ENCODE data around the gene ALPL. TPM values are rescaled to one million over a fixed set of nuclear protein-coding genes. Genes with fewer than 3 reads are reported as not detected.
"Not testable (repeated sequence)": the region's sequence is repeated elsewhere in the genome, so short reads cannot be mapped to it uniquely, and the experiment has no call there.

Gene ALPL
- total RNA-seq, 1 experiment from 2014 or later: 4.8 TPM

DNA sequence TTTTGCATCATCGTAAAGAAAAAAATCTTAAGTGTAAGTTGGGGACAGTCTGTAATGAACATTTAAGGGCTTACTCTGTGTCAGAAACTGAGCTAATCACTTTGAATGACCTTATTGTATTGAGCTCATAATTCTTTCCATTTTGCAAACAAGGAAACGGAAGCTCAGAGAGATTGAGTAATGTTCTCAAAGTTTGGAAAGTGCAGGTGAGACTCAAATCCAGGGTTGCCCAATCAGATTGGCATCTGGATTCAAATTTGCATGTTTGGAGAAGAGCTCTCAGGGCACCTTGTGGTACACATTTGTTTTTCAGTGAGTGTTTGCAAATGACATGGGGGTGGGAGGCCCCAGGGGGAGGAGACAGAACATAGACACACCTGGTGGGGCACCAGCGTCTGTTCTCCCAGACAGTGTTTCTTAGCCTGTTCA lies 8.0 kb downstream of the ALPL start:
- ChIA-PET CTCF (interaction anchor here (1.2 kb wide), 1 partner anchor 8 kb away, joined by 3 read pairs; the partner anchor contains the start of gene ALPL), POLR2A (ENCODE audit: low non-redundant PET) (interaction anchor here (0.6 kb wide), 1 partner anchor 1751 kb away, joined by 4 read pairs; no protein-coding TSS in a partner anchor)
- no peak for DNase-seq (ENCODE audit: low spot score)
- H3K9me3 ChIP-seq (ENCODE audit: low read depth, low read length, poor library complexity, severe bottlenecking): no peaks in the 10 kb centered on the region
- no TSS peak for BruUV-seq (replicated peaks)
- H3K27me3 ChIP-seq (replicated peaks; ENCODE audit: insufficient read depth, low read depth, low read length, poor library complexity): no peaks in the 10 kb centered on the region
- H3K27ac ChIP-seq (ENCODE audit: low read depth, low read length, poor library complexity, severe bottlenecking): no peak overlapping the region
- H3K4me1 ChIP-seq (ENCODE audit: insufficient read depth, low read length, poor library complexity, severe bottlenecking): no peaks in the 10 kb centered on the region
- intact Hi-C loops (cut with micrococcal nuclease; ENCODE audit: unreplicated experiment): loop anchor here (10.0 kb wide), 1 partner anchor 282 kb away; no protein-coding TSS in a partner anchor
- no peak overlapping the region for H3K4me3 ChIP-seq (ENCODE audit: low read depth, low read length, poor library complexity, severe bottlenecking)
- no peaks in the 10 kb centered on the region for H3K36me3 ChIP-seq (ENCODE audit: insufficient read depth, low read length, poor library complexity, severe bottlenecking)
- TF ChIP-seq, protein P1, sequence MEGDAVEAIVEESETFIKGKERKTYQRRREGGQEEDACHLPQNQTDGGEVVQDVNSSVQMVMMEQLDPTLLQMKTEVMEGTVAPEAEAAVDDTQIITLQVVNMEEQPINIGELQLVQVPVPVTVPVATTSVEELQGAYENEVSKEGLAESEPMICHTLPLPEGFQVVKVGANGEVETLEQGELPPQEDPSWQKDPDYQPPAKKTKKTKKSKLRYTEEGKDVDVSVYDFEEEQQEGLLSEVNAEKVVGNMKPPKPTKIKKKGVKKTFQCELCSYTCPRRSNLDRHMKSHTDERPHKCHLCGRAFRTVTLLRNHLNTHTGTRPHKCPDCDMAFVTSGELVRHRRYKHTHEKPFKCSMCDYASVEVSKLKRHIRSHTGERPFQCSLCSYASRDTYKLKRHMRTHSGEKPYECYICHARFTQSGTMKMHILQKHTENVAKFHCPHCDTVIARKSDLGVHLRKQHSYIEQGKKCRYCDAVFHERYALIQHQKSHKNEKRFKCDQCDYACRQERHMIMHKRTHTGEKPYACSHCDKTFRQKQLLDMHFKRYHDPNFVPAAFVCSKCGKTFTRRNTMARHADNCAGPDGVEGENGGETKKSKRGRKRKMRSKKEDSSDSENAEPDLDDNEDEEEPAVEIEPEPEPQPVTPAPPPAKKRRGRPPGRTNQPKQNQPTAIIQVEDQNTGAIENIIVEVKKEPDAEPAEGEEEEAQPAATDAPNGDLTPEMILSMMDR (conservative IDR thresholded peaks at IDR 0.05; ENCODE audit: low read depth, low read length): no peak
- TF ChIP-seq EZH2 (IDR thresholded peaks at IDR 0.05; ENCODE audit: borderline replicate concordance, low read depth, low read length, poor library complexity, severe bottlenecking): no peak

DNA sequence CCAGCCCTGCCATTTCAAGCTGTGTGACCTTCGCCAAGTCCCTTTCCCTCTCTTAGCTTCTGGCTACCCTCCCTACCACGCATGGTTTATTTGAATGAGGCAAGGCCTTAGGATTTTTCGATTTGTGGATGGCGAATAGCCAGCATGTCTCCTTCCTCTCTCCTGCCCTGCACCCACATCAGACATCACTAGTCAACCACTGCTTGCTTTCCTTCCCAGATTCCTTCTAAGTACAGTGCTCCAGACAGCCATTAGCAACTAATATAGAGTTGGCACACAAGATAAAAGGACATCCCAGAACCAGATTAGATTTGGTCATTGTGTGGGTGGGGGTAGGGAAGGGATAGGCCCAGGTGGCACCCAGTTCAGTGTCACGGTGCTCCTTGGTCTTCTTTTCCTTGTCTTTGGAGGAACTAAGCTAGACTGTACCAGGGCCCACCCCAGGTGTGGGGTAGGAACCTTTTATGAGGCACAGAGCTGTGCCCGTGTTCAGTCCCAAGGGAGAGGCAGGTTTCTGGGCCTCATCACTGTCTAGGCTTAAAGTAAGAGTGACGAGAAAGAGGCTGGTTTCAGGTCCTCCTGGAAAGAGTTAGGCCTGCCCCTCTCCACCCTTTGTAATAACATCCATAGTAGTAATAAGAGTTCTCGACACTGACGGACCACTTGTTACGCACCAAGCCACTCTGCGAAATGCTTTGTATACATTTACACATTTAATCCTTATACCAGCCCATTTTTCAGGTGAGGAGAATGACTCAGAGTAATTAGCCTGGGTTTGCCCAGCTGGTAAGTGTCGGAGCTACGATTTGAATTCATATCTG lies 8.6 kb downstream of the ALPL start:
- intact Hi-C loops (cut with micrococcal nuclease; ENCODE audit: unreplicated experiment): loop anchor here (10.0 kb wide), 1 partner anchor 283 kb away; no protein-coding TSS in a partner anchor
- TF ChIP-seq, protein P1 (conservative IDR thresholded peaks at IDR 0.05; ENCODE audit: low read depth, low read length): no peak
- no peak for TF ChIP-seq EZH2 (IDR thresholded peaks at IDR 0.05; ENCODE audit: borderline replicate concordance, low read depth, low read length, poor library complexity, severe bottlenecking)

DNA sequence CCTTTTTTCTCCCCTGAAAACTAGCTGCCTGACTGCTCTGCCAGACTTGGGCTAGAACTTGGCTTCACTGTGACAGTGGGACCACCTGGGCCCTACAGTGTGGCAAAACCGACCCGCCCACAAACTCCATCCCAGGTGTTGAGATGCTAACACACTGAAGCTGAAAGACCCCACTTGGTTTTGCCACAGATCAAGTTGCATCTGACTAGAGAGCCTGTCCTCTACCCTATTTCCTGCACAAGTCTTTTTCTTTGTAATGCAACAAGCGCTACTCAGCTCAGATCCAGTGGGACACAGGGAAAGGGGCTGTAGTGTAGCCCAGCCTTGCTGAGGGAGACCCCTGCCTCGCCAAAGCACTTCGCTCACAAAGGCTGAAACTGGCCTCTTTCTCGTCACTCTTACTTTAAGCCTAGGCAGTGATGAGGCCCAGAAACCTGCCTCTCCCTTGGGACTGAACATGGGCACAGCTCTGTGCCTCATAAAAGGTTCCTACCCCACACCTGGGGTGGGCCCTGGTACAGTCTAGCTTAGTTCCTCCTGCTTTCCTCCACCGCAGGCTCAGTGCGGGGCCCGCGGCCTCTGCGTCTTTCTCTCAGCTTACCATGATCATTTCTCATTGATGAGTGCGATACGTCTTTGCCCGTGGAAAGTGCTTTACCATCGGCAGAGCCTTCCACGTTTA lies 9.7 kb downstream of the ALPL start:
- Histone ChIP-seq H3K27me3 (replicated peaks; ENCODE audit: insufficient read depth, low read depth, low read length, poor library complexity) (no peaks in the 10 kb centered on the region), H3K36me3 (ENCODE audit: insufficient read depth, low read length, poor library complexity, severe bottlenecking) (no peaks in the 10 kb centered on the region), H3K4me1 (ENCODE audit: insufficient read depth, low read length, poor library complexity, severe bottlenecking) (no peaks in the 10 kb centered on the region), H3K4me3 (ENCODE audit: low read depth, low read length, poor library complexity, severe bottlenecking) (no peak overlapping the region), H3K9me3 (ENCODE audit: low read depth, low read length, poor library complexity, severe bottlenecking) (no peaks in the 10 kb centered on the region), H3K27ac (ENCODE audit: low read depth, low read length, poor library complexity, severe bottlenecking) (no peak overlapping the region)
- intact Hi-C loops (cut with micrococcal nuclease; ENCODE audit: unreplicated experiment): loop anchor here (10.0 kb wide), 1 partner anchor 284 kb away; no protein-coding TSS in a partner anchor
- DNase-seq (ENCODE audit: low spot score): no peak
- POLR2A ChIA-PET (ENCODE audit: low non-redundant PET): no interaction called here
- BruUV-seq (replicated peaks): no TSS peak
- no peak for TF ChIP-seq EZH2 (IDR thresholded peaks at IDR 0.05; ENCODE audit: borderline replicate concordance, low read depth, low read length, poor library complexity, severe bottlenecking)
- TF ChIP-seq, protein P1 (conservative IDR thresholded peaks at IDR 0.05; ENCODE audit: low read depth, low read length): no peak
- CTCF ChIA-PET: interaction anchor here (0.7 kb wide), 1 partner anchor 141 kb away, joined by 5 read pairs; no protein-coding TSS in a partner anchor

More for the DNA sequence above, 8.6 kb downstream of the ALPL start:
- ChIA-PET POLR2A (ENCODE audit: low non-redundant PET) (interaction anchor here (0.6 kb wide), 1 partner anchor 1752 kb away, joined by 4 read pairs; no protein-coding TSS in a partner anchor), CTCF (interaction anchor here (0.7 to 1.2 kb wide), 2 partner anchors 9 to 142 kb away, joined by 3 to 5 read pairs; partner anchors contain the start of gene ALPL)
- DNase-seq (ENCODE audit: low spot score): no peak
- Histone ChIP-seq H3K4me3 (ENCODE audit: low read depth, low read length, poor library complexity, severe bottlenecking) (no peak overlapping the region), H3K27ac (ENCODE audit: low read depth, low read length, poor library complexity, severe bottlenecking) (no peak overlapping the region), H3K9me3 (ENCODE audit: low read depth, low read length, poor library complexity, severe bottlenecking) (no peaks in the 10 kb centered on the region), H3K36me3 (ENCODE audit: insufficient read depth, low read length, poor library complexity, severe bottlenecking) (no peaks in the 10 kb centered on the region), H3K4me1 (ENCODE audit: insufficient read depth, low read length, poor library complexity, severe bottlenecking) (no peaks in the 10 kb centered on the region), H3K27me3 (replicated peaks; ENCODE audit: insufficient read depth, low read depth, low read length, poor library complexity) (no peaks in the 10 kb centered on the region)
- no TSS peak for BruUV-seq (replicated peaks)

DNA sequence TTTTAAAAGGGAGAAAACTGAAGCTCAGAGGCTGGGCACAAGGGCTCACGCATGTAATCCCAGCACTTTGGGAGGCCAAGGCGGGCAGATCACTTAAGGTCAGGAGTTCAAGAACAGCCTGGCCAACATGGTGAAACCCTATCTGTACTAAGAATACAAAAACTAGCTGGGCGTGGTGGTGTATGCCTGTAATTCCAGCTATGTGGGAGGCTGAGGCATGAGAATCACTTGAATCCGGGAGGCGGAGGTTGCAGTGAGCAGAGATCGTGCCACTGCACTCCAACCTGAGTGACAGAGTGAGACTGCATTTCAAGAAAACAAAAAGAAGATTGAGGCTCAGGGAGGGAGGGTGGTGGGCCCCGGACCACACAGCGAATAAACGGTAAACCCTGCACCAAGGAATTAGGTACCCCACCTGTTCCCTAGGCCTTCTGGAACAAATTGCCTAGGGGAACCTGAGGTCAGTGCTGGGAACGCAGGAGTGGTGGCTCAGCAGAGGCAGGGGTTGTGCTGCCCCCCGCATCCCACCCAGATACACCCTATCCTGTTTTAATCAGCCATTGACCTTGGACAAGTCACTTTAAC lies 10.4 kb downstream of the ALPL start:
- CTCF ChIA-PET; H3K9me3 ChIP-seq (ENCODE audit: low read depth, low read length, poor library complexity, severe bottlenecking); H3K4me3 ChIP-seq (ENCODE audit: low read depth, low read length, poor library complexity, severe bottlenecking); POLR2A ChIA-PET (ENCODE audit: low non-redundant PET); H3K36me3 ChIP-seq (ENCODE audit: insufficient read depth, low read length, poor library complexity, severe bottlenecking); H3K4me1 ChIP-seq (ENCODE audit: insufficient read depth, low read length, poor library complexity, severe bottlenecking); DNase-seq (ENCODE audit: low spot score); H3K27me3 ChIP-seq (replicated peaks; ENCODE audit: insufficient read depth, low read depth, low read length, poor library complexity); BruUV-seq (replicated peaks); H3K27ac ChIP-seq (ENCODE audit: low read depth, low read length, poor library complexity, severe bottlenecking): not testable (repeated sequence)
- intact Hi-C loops (cut with micrococcal nuclease; ENCODE audit: unreplicated experiment): loop anchor here (10.0 kb wide), 1 partner anchor 285 kb away; no protein-coding TSS in a partner anchor
